ENCODE data around the gene PWP2. TPM values are rescaled to one million over a fixed set of nuclear protein-coding genes. Genes with fewer than 3 reads are reported as not detected.

The PWP2 gene
- total RNA-seq, 4 donors from 2014 or later: 5.4 to 18.3 (median 6.6) TPM

DNA sequence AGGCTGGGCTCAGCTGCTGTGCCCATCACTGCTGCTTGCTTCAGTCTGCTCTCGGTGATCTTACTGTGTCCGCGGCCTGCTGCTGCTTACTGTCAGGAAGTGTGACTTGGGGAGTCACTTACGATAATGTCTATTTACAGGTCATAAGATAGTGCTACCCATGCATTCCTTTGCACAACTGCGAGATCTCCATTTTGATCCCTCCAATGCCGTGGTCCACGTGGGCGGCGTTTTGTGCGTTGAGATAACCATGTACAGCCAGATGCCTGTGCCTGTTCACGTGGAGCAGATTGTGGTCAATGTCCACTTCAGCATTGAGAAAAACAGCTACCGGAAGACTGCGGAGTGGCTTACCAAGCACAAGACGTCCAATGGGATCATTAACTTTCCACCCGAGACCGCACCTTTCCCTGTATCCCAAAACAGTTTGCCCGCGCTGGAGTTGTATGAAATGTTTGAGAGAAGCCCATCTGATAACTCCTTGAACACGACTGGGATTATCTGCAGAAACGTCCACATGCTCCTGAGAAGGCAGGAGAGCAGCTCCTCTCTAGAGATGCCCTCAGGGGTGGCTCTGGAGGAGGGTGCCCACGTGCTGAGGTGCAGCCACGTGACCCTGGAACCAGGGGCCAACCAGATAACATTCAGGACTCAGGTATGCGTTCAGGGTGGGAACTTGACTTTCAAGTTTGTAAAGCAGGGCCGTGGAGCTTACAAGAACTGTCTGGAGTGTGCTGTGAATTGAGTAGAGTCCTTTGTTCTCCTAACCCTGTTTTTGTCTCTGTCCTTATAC, 24.4 kb upstream of the PWP2 start:
- TF ChIP-seq, protein P1, sequence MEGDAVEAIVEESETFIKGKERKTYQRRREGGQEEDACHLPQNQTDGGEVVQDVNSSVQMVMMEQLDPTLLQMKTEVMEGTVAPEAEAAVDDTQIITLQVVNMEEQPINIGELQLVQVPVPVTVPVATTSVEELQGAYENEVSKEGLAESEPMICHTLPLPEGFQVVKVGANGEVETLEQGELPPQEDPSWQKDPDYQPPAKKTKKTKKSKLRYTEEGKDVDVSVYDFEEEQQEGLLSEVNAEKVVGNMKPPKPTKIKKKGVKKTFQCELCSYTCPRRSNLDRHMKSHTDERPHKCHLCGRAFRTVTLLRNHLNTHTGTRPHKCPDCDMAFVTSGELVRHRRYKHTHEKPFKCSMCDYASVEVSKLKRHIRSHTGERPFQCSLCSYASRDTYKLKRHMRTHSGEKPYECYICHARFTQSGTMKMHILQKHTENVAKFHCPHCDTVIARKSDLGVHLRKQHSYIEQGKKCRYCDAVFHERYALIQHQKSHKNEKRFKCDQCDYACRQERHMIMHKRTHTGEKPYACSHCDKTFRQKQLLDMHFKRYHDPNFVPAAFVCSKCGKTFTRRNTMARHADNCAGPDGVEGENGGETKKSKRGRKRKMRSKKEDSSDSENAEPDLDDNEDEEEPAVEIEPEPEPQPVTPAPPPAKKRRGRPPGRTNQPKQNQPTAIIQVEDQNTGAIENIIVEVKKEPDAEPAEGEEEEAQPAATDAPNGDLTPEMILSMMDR (IDR thresholded peaks at IDR 0.05): no peak
- no peak for TF ChIP-seq POLR2A (IDR thresholded peaks at IDR 0.05)
- WGBS, 2 donors: 79 to 81% methylated on average over 23 of the region's 24 CpGs
- Histone ChIP-seq H3K27ac (peak overlapping the region in 3 of 4 donors; percentile 59 to 81 (median 78)), H3K4me1 (peaks cover 0 to 47% (median 15%) of the 10 kb centered on the region in 3 donors), H3K4me3 (no peak overlapping the region), H3K9me3 (no peaks in the 10 kb centered on the region), H3K27me3 (no peaks in the 10 kb centered on the region), H3K36me3 (peaks cover 10 to 100% (median 28%) of the 10 kb centered on the region in 3 donors)
- intact Hi-C loops (cut with DNase I): no loop called here
- DNase-seq: no peak

DNA sequence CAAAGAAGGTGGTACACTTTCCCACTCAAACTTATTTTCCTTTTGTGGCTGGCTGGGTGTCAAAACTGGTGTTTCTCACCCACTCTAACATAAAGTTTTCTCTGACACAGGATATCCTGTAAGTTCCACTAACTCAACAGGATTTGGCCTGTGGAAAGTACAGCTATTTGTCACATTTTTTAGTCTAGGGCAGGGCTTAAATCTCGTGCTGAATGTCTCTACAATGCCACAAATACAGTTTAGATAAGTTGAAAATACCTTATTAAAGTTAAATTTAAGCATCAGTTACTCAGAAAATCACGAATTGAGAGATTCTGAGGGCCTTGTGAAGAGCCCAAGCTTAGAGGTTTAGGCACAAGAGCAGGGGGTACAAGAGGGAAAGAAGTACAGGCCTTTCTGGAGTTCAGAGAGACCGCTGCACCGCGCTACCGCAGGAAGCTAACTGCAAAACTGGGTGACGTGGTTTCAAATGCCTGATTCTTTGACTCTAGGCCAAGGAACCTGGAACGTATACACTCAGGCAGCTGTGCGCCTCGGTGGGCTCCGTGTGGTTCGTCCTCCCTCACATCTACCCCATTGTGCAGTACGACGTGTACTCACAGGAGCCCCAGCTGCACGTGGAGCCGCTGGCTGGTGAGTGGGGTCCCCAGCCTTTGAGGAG, 23.4 kb upstream of the PWP2 start:
- intact Hi-C loops (cut with DNase I): no loop called here
- H3K36me3 ChIP-seq: peaks cover 12 to 100% (median 32%) of the 10 kb centered on the region in 3 donors
- WGBS, 2 donors: 66 to 84% methylated on average over 9 to 16 of the region's 16 CpGs
- peak overlapping the region; percentile 46 to 81 (median 68) for H3K27ac ChIP-seq
- no peak for DNase-seq
- no peaks in the 10 kb centered on the region for H3K9me3 ChIP-seq
- peaks cover 0 to 49% (median 15%) of the 10 kb centered on the region in 3 donors for H3K4me1 ChIP-seq
- H3K4me3 ChIP-seq: no peak overlapping the region
- peak in 1 of 4 donors; percentile 15 for TF ChIP-seq POLR2A (IDR thresholded peaks at IDR 0.05)
- TF ChIP-seq, protein P1 (IDR thresholded peaks at IDR 0.05): no peak
- no peaks in the 10 kb centered on the region for H3K27me3 ChIP-seq

DNA sequence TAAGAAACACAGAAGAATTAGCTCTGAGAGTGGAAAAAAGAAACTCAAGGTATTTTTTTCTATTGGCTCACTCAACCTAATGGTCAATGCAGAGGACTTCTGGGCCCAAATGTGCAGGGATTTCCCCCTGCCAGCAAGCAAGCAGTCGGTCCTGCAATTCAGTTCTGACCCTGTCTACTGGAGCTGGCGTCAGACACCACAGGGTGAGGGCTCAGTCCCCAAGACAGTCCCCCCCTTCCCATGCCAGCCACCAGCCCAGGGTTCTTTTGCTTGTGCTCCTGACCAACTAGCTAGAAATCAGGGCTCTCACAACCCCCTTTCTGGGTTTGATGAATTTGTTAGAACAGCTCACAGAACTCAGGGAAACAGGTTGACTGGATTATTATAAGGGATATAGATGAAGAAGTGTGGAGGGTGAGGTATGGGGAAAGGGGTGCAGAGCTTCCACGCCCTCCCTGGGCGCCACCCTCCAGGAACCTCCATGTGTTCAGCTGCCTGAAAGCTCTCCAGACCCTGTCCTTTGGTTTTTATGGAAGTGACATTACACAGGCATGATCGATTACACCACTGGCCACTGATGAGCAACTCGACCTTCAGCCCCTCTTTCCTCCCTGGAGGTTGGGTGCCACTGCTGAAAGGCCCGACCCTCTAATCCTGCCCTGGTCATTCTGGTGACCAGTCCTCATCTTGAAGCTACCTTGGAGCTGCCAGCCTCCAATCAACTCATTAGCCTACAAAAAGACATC, 22.5 kb upstream of the PWP2 start:
- Histone ChIP-seq H3K36me3 (peaks cover 12 to 100% (median 34%) of the 10 kb centered on the region in 3 donors), H3K4me1 (peaks cover 0 to 54% (median 15%) of the 10 kb centered on the region in 3 donors), H3K4me3 (no peak overlapping the region), H3K27me3 (no peaks in the 10 kb centered on the region), H3K9me3 (no peaks in the 10 kb centered on the region), H3K27ac (peak overlapping the region; percentile 46 to 81 (median 68))
- no peak for DNase-seq
- WGBS, 2 donors: 78 to 89% methylated on average over 5 to 7 of the region's 7 CpGs
- intact Hi-C loops (cut with DNase I): no loop called here
- TF ChIP-seq, protein P1 (IDR thresholded peaks at IDR 0.05): no peak
- TF ChIP-seq POLR2A (IDR thresholded peaks at IDR 0.05): no peak

DNA sequence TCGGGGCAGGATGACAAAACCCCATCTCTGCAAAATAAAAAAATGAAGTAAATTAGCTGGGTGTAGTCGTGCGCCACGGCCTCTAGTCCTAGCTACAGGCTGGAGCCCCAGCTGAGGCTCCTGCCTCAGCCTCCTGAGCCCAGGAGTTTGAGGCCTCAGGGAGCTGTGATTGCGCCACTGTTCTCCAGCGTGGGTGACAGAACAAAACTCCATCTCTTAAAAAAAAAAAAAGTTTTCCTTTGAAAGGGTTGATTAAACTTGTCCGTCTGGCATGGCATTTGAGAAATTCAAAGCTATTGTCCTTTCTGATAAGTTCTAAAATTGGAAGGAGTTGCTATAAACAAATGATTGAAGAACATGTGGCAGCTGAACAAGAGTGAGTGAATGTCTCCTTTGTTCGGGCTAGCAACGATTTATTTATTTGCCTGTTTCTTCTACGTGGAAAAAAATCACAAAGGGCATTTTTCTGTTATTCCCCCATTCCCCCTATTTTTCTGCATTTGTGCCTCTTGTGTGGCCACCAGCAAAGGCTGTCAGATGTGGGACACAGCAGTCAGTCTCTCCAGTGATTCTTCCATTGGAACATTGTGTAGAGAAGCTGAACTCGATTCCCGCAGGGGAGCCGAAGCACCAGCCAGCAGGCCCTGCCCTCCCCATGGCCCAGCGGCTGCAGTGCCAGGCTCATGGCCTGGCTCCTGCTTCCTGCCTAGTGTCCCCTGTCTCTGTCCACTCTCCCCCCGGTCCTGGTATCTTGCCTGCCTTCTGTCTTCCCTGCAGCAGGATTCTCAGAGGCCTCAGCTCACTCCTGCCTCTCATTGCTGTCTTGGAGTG, 21.5 kb upstream of the PWP2 start:
- no peak overlapping the region for H3K4me3 ChIP-seq
- peaks cover 0 to 54% (median 15%) of the 10 kb centered on the region in 3 donors for H3K4me1 ChIP-seq
- peak overlapping the region in 3 of 4 donors; percentile 59 to 81 (median 78) for H3K27ac ChIP-seq
- DNase-seq: no peak
- WGBS, 2 donors: 68 to 69% methylated on average over 15 of the region's 15 CpGs
- H3K36me3 ChIP-seq: peaks cover 18 to 100% (median 38%) of the 10 kb centered on the region in 3 donors
- TF ChIP-seq, protein P1 (IDR thresholded peaks at IDR 0.05): no peak
- no peak for TF ChIP-seq POLR2A (IDR thresholded peaks at IDR 0.05)
- H3K9me3 ChIP-seq: no peaks in the 10 kb centered on the region
- intact Hi-C loops (cut with DNase I): no loop called here
- no peaks in the 10 kb centered on the region for H3K27me3 ChIP-seq

Measured in esophagus squamous epithelium (tissue), 5 donors.